PC-9 (cell line): Measurements from ENCODE around the gene TMEM176A. TPM values are rescaled to one million over a fixed set of nuclear protein-coding genes. Genes with fewer than 3 reads are reported as not detected.

Experiments
- BruUV-seq: library from RNA; stranded (reverse); fragments of 400-500 nt; replicated peaks from 2 replicates; lab custom pipeline; 2021; lab: Mats Ljungman, UMichigan
- CTCF ChIA-PET: fragments of 300-600 bp; sonication (Branson Sonifier 250); formaldehyde crosslinking; loops from one replicate; lab custom pipeline; 2022; ENCODE audit warnings: antibody characterized with exemption; lab: Charles Lee
- POLR2A ChIA-PET: fragments of 300-600 bp; sonication (Branson Sonifier 250); formaldehyde crosslinking; loops from one replicate; lab custom pipeline; 2022; ENCODE audit warnings: antibody characterized with exemption; ENCODE audit not compliant: unreplicated experiment; lab: Charles Lee
- DNase-seq, 2 experiments: peaks; one replicate each; pipeline versions ENCODE4 v3.0.0 to v3.0.0-alpha.2; 2015 to 2022; ENCODE audit warnings: mixed read lengths in 1 of 2
- H2AFZ ChIP-seq: fragments of 200-600 bp; sonication (generic); 2 replicates; pipeline ENCODE4 v1.8.1; 2017; ENCODE audit warnings: antibody characterized with exemption
- H3F3A ChIP-seq: fragments of 200-600 bp; sonication (generic); 2 replicates; pipeline ENCODE4 v1.8.1; 2017; ENCODE audit warnings: antibody characterized with exemption, mild to moderate bottlenecking, low read depth; ENCODE audit not compliant: insufficient read depth
- H3K27ac ChIP-seq: fragments of 200-600 bp; sonication (generic); 2 replicates; pipeline ENCODE4 v1.6.1; 2016; ENCODE audit warnings: mixed run types
- H3K27me3 ChIP-seq: fragments of 200-600 bp; sonication (generic); 2 replicates; pipeline ENCODE4 v1.6.1; 2016; ENCODE audit warnings: low read depth, mixed run types; ENCODE audit not compliant: insufficient read depth
- H3K36me3 ChIP-seq: fragments of 200-600 bp; sonication (generic); 2 replicates; pipeline ENCODE4 v1.6.1; 2016; ENCODE audit warnings: low read depth, mixed run types
- H3K4me1 ChIP-seq: fragments of 200-600 bp; sonication (generic); replicated peaks from 2 replicates; pipeline ENCODE4 v1.6.1; 2016; ENCODE audit warnings: mixed run types; ENCODE audit not compliant: insufficient read depth
- H3K4me2 ChIP-seq: fragments of 200-600 bp; sonication (generic); 2 replicates; pipeline ENCODE4 v1.6.1; 2017; ENCODE audit warnings: mixed run types
- H3K4me3 ChIP-seq: fragments of 200-600 bp; sonication (generic); 2 replicates; pipeline ENCODE4 v1.6.1; 2016; ENCODE audit warnings: mixed run types
- H3K79me2 ChIP-seq: fragments of 200-600 bp; sonication (generic); 2 replicates; pipeline ENCODE4 v1.6.1; 2017; ENCODE audit warnings: low read depth, mixed run types
- H3K9me2 ChIP-seq: fragments of 200-600 bp; sonication (generic); 2 replicates; pipeline ENCODE4 v1.8.1; 2017; ENCODE audit warnings: mild to moderate bottlenecking; ENCODE audit not compliant: insufficient read depth
- H3K9me3 ChIP-seq: fragments of 200-600 bp; sonication (generic); 2 replicates; pipeline ENCODE4 v1.8.1; 2016; ENCODE audit warnings: low read depth; ENCODE audit not compliant: insufficient read depth
- H4K20me1 ChIP-seq: fragments of 200-600 bp; sonication (generic); 2 replicates; pipeline ENCODE4 v1.8.1; 2017; ENCODE audit not compliant: insufficient read depth
- CTCF ChIP-seq: fragments of 200-600 bp; sonication (generic); conservative IDR thresholded peaks from 2 replicates; pipeline ENCODE4 v1.6.1; 2017; ENCODE audit warnings: mixed run types, antibody characterized with exemption, mild to moderate bottlenecking, moderate library complexity
- EZH2 ChIP-seq: fragments of 200-600 bp; sonication (generic); IDR thresholded peaks from 2 replicates; pipeline ENCODE4 v1.8.0; 2017; ENCODE audit warnings: antibody characterized with exemption, low read depth
- intact Hi-C: fragments of 100-400 bp; cut with micrococcal nuclease; formaldehyde crosslinking; loops from one replicate; pipeline ENCODE4 v1.10.0; 2022; ENCODE audit not compliant: unreplicated experiment
- total RNA-seq: library from RNA; stranded (reverse); gene quantifications from 2 replicates; pipeline ENCODE4 v1.2.3, GENCODE V29; 2021

TMEM176A gene
- total RNA-seq, 1 experiment from 2014 or later: not detected

GRCh38 chr7:150846291-150847115, 45.9 kb downstream of the TMEM176A start:
- DNase-seq: no peak
- H3K36me3 ChIP-seq: no peaks in the 10 kb centered on the region
- H3K9me2 ChIP-seq: no peaks in the 10 kb centered on the region
- BruUV-seq: no TSS peak
- H3K27me3 ChIP-seq: peaks cover 99% of the 10 kb centered on the region
- TF ChIP-seq CTCF (no peak), EZH2 (no peak)
- no peaks in the 10 kb centered on the region for H3F3A ChIP-seq
- no peaks in the 10 kb centered on the region for H4K20me1 ChIP-seq
- CTCF ChIA-PET: no interaction called here
- no peak overlapping the region for H3K27ac ChIP-seq
- intact Hi-C loops: no loop called here
- POLR2A ChIA-PET: no interaction called here
- no peak overlapping the region for H3K4me3 ChIP-seq
- no peaks in the 10 kb centered on the region for H3K79me2 ChIP-seq
- no peak overlapping the region for H2AFZ ChIP-seq
- H3K4me1 ChIP-seq: no peaks in the 10 kb centered on the region
- H3K4me2 ChIP-seq: no peak overlapping the region
- no peaks in the 10 kb centered on the region for H3K9me3 ChIP-seq

GRCh38 chr7:150847536-150847935, 47.0 kb downstream of the TMEM176A start:
- Histone ChIP-seq H3K4me1 (no peaks in the 10 kb centered on the region), H3K4me3 (no peak overlapping the region), H3F3A (no peaks in the 10 kb centered on the region), H4K20me1 (no peaks in the 10 kb centered on the region), H2AFZ (no peak overlapping the region), H3K27ac (no peak overlapping the region), H3K9me2 (no peaks in the 10 kb centered on the region), H3K79me2 (no peaks in the 10 kb centered on the region), H3K9me3 (no peaks in the 10 kb centered on the region), H3K4me2 (no peak overlapping the region), H3K27me3 (peaks cover 99% of the 10 kb centered on the region), H3K36me3 (no peaks in the 10 kb centered on the region)
- POLR2A ChIA-PET: no interaction called here
- CTCF ChIA-PET: no interaction called here
- BruUV-seq: no TSS peak
- intact Hi-C loops: no loop called here
- no peak for DNase-seq
- TF ChIP-seq EZH2 (no peak), CTCF (no peak)

GRCh38 chr7:150848111-150848510, 47.5 kb downstream of the TMEM176A start:
- ChIA-PET POLR2A (no interaction called here), CTCF (no interaction called here)
- no TSS peak for BruUV-seq
- no peak for DNase-seq
- peaks cover 100% of the 10 kb centered on the region for H3K27me3 ChIP-seq
- H3K9me2 ChIP-seq: no peaks in the 10 kb centered on the region
- H4K20me1 ChIP-seq: no peaks in the 10 kb centered on the region
- no peak overlapping the region for H2AFZ ChIP-seq
- no peak for TF ChIP-seq CTCF
- TF ChIP-seq EZH2: no peak
- no peak overlapping the region for H3K4me3 ChIP-seq
- H3K79me2 ChIP-seq: no peaks in the 10 kb centered on the region
- intact Hi-C loops: no loop called here
- H3K4me1 ChIP-seq: no peaks in the 10 kb centered on the region
- H3K27ac ChIP-seq: no peak overlapping the region
- no peaks in the 10 kb centered on the region for H3F3A ChIP-seq
- H3K9me3 ChIP-seq: no peaks in the 10 kb centered on the region
- no peak overlapping the region for H3K4me2 ChIP-seq
- H3K36me3 ChIP-seq: no peaks in the 10 kb centered on the region
